Fibroblast of pulmonary artery (primary cell): ENCODE data around the gene COL25A1.

Experiments
- DNase-seq: peaks from one replicate; pipeline ENCODE4 v3.0.0-alpha.2; 2010; ENCODE audit warnings: low read depth
- H3K4me3 ChIP-seq: replicated peaks from 2 replicates; pipeline ENCODE4 v1.5.1; 2011; ENCODE audit warnings: low read depth, mild to moderate bottlenecking, control low read depth, low read length, moderate library complexity
- CTCF ChIP-seq: IDR thresholded peaks from 2 replicates; pipeline ENCODE4 v1.5.1; 2011; ENCODE audit warnings: mild to moderate bottlenecking, control low read depth, low read length, inconsistent platforms; ENCODE audit errors: missing control alignments

The COL25A1 gene

GRCh38 chr4:109157696-109158095 lies 144.8 kb downstream of the COL25A1 start:
- H3K4me3 ChIP-seq, result no peak overlapping the region
- no peak for DNase-seq
- TF ChIP-seq CTCF, result no peak

- no peak for DNase-seq
- H3K4me3 ChIP-seq, result no peak overlapping the region
- TF ChIP-seq CTCF, result no peak
These were observed 145.3 kb downstream of the COL25A1 start for GRCh38 chr4:109157205-109157604.

GRCh38 chr4:109156356-109156755 lies 146.1 kb downstream of the COL25A1 start:
- no peak for DNase-seq
- TF ChIP-seq CTCF, result no peak
- H3K4me3 ChIP-seq, result no peak overlapping the region

- no peak for DNase-seq
- TF ChIP-seq CTCF, result no peak
- H3K4me3 ChIP-seq, result no peak overlapping the region
These were observed 146.7 kb downstream of the COL25A1 start for GRCh38 chr4:109155682-109156283.

- TF ChIP-seq CTCF, result no peak
- DNase-seq, result no peak
- no peak overlapping the region for H3K4me3 ChIP-seq
These were observed 147.4 kb downstream of the COL25A1 start for GRCh38 chr4:109155084-109155483.

- TF ChIP-seq CTCF, result no peak
- DNase-seq, result no peak
- H3K4me3 ChIP-seq, result no peak overlapping the region
These were observed 148.0 kb downstream of the COL25A1 start for GRCh38 chr4:109154424-109154823.

GRCh38 chr4:109149836-109150235 lies 152.6 kb downstream of the COL25A1 start:
- no peak overlapping the region for H3K4me3 ChIP-seq
- TF ChIP-seq CTCF, result no peak
- DNase-seq, result no peak
